ENCODE measurements around the gene POLR2E. TPM values are rescaled to one million over a fixed set of nuclear protein-coding genes. Genes with fewer than 3 reads are reported as not detected.

POLR2E gene
- total and polyA plus RNA-seq, 10 of the 15 experiments (the other 5 are each of a cell fraction or from before 2014, with no cell fraction given) = 4.0 to 487 (median 200) TPM

Other genes starting within 250 kb of the POLR2E start
Only the 7 nearest of the 23 such genes appear.
- gene TMEM259, start 74.3 kb downstream of the POLR2E start, total RNA-seq (2014; rRNA removed) = 120 and 143 TPM in 2 replicates
- gene TMEM259, start 74.3 kb downstream of the POLR2E start, total RNA-seq (2014; rRNA removed; fragmentation: Illumina TruSeq; extraction: Trizol) = 28.6 and 32.3 TPM in 2 replicates
- gene TMEM259, start 74.3 kb downstream of the POLR2E start, total RNA-seq (2021) = 144 and 155 TPM in 2 replicates
- 35.7 and 77.7 TPM in 2 replicates for gene TMEM259, start 74.3 kb downstream of the POLR2E start, polyA plus RNA-seq (2011; rRNA removed)
- 10.5 and 33.2 TPM in 2 replicates for gene TMEM259, start 74.3 kb downstream of the POLR2E start, polyA plus RNA-seq (2014; fragmentation: Illumina TruSeq; extraction: Trizol)
- gene TMEM259, start 74.3 kb downstream of the POLR2E start, polyA plus RNA-seq (2014; fragmentation: Nextera tagmentation; extraction: Ambion mirVana) = under 1 TPM; 0.43 to 0.86 TPM
- 184 and 247 TPM in 2 replicates for gene TMEM259, start 74.3 kb downstream of the POLR2E start, polyA plus RNA-seq (2014; rRNA removed)
- gene TMEM259, start 74.3 kb downstream of the POLR2E start, polyA plus RNA-seq (2016; fragmentation: Nextera tagmentation; extraction: Ambion mirVana) = 10 to 100 TPM; 54.4 to 69.6 TPM
- gene RNU6-2, start 73.9 kb downstream of the POLR2E start, total RNA-seq (2014; rRNA removed) = not detected in 2 replicates
- not detected in 2 replicates for gene RNU6-2, start 73.9 kb downstream of the POLR2E start, total RNA-seq (2014; rRNA removed; fragmentation: Illumina TruSeq; extraction: Trizol)
- not detected in 2 replicates for gene RNU6-2, start 73.9 kb downstream of the POLR2E start, total RNA-seq (2021)
- gene RNU6-2, start 73.9 kb downstream of the POLR2E start, polyA plus RNA-seq (2011; rRNA removed) = not detected in 2 replicates
- gene RNU6-2, start 73.9 kb downstream of the POLR2E start, polyA plus RNA-seq (2014; fragmentation: Illumina TruSeq; extraction: Trizol) = not detected in 2 replicates
- not detected for gene RNU6-2, start 73.9 kb downstream of the POLR2E start, polyA plus RNA-seq (2014; fragmentation: Nextera tagmentation; extraction: Ambion mirVana)
- not detected in 2 replicates for gene RNU6-2, start 73.9 kb downstream of the POLR2E start, polyA plus RNA-seq (2014; rRNA removed)
- not detected for gene RNU6-2, start 73.9 kb downstream of the POLR2E start, polyA plus RNA-seq (2016; fragmentation: Nextera tagmentation; extraction: Ambion mirVana)
- gene CNN2, start 68.8 kb downstream of the POLR2E start, total RNA-seq (2014; rRNA removed) = 154 and 195 TPM in 2 replicates
- 95.8 and 115 TPM in 2 replicates for gene CNN2, start 68.8 kb downstream of the POLR2E start, total RNA-seq (2014; rRNA removed; fragmentation: Illumina TruSeq; extraction: Trizol)
- 289 and 311 TPM in 2 replicates for gene CNN2, start 68.8 kb downstream of the POLR2E start, total RNA-seq (2021)
- gene CNN2, start 68.8 kb downstream of the POLR2E start, polyA plus RNA-seq (2011; rRNA removed) = 28.6 and 54.2 TPM in 2 replicates
- 60.1 and 168 TPM in 2 replicates for gene CNN2, start 68.8 kb downstream of the POLR2E start, polyA plus RNA-seq (2014; fragmentation: Illumina TruSeq; extraction: Trizol)
- gene CNN2, start 68.8 kb downstream of the POLR2E start, polyA plus RNA-seq (2014; fragmentation: Nextera tagmentation; extraction: Ambion mirVana) = 10 to 100 TPM; 34.7 to 42.5 TPM
- gene CNN2, start 68.8 kb downstream of the POLR2E start, polyA plus RNA-seq (2014; rRNA removed) = 177 and 213 TPM in 2 replicates
- gene CNN2, start 68.8 kb downstream of the POLR2E start, polyA plus RNA-seq (2016; fragmentation: Nextera tagmentation; extraction: Ambion mirVana) = 100 to 1,000 TPM; 269 to 273 TPM
- 14.9 and 18.1 TPM in 2 replicates for gene ABCA7, start 55.3 kb downstream of the POLR2E start, total RNA-seq (2014; rRNA removed)
- gene ABCA7, start 55.3 kb downstream of the POLR2E start, total RNA-seq (2014; rRNA removed; fragmentation: Illumina TruSeq; extraction: Trizol) = 5.6 and 7.6 TPM in 2 replicates
- gene ABCA7, start 55.3 kb downstream of the POLR2E start, total RNA-seq (2021) = 38.7 and 49.5 TPM in 2 replicates
- gene ABCA7, start 55.3 kb downstream of the POLR2E start, polyA plus RNA-seq (2011; rRNA removed) = 3.3 and 5.5 TPM in 2 replicates
- 4.6 and 11.4 TPM in 2 replicates for gene ABCA7, start 55.3 kb downstream of the POLR2E start, polyA plus RNA-seq (2014; fragmentation: Illumina TruSeq; extraction: Trizol)
- gene ABCA7, start 55.3 kb downstream of the POLR2E start, polyA plus RNA-seq (2014; fragmentation: Nextera tagmentation; extraction: Ambion mirVana) = 1 to 10 TPM; 1.0 to 2.9 TPM
- 26.9 and 36.5 TPM in 2 replicates for gene ABCA7, start 55.3 kb downstream of the POLR2E start, polyA plus RNA-seq (2014; rRNA removed)
- gene ABCA7, start 55.3 kb downstream of the POLR2E start, polyA plus RNA-seq (2016; fragmentation: Nextera tagmentation; extraction: Ambion mirVana) = 10 to 100 TPM; 22.0 to 22.1 TPM
- 116 and 146 TPM in 2 replicates for gene ARHGAP45, start 28.2 kb downstream of the POLR2E start, total RNA-seq (2014; rRNA removed)
- 21.4 and 26.2 TPM in 2 replicates for gene ARHGAP45, start 28.2 kb downstream of the POLR2E start, total RNA-seq (2014; rRNA removed; fragmentation: Illumina TruSeq; extraction: Trizol)
- gene ARHGAP45, start 28.2 kb downstream of the POLR2E start, total RNA-seq (2021) = 142 and 151 TPM in 2 replicates
- 20.8 and 53.2 TPM in 2 replicates for gene ARHGAP45, start 28.2 kb downstream of the POLR2E start, polyA plus RNA-seq (2011; rRNA removed)
- gene ARHGAP45, start 28.2 kb downstream of the POLR2E start, polyA plus RNA-seq (2014; fragmentation: Illumina TruSeq; extraction: Trizol) = 1.4 and 9.8 TPM in 2 replicates
- gene ARHGAP45, start 28.2 kb downstream of the POLR2E start, polyA plus RNA-seq (2014; fragmentation: Nextera tagmentation; extraction: Ambion mirVana) = 1 to 10 TPM; 1.4 to 7.8 TPM
- 96.0 and 125 TPM in 2 replicates for gene ARHGAP45, start 28.2 kb downstream of the POLR2E start, polyA plus RNA-seq (2014; rRNA removed)
- gene ARHGAP45, start 28.2 kb downstream of the POLR2E start, polyA plus RNA-seq (2016; fragmentation: Nextera tagmentation; extraction: Ambion mirVana) = 10 to 100 TPM; 66.6 to 82.6 TPM
- gene GPX4, start 8.6 kb upstream of the POLR2E start, total RNA-seq (2014; rRNA removed) = 325 and 388 TPM in 2 replicates
- 185 and 204 TPM in 2 replicates for gene GPX4, start 8.6 kb upstream of the POLR2E start, total RNA-seq (2014; rRNA removed; fragmentation: Illumina TruSeq; extraction: Trizol)
- 305 and 316 TPM in 2 replicates for gene GPX4, start 8.6 kb upstream of the POLR2E start, total RNA-seq (2021)
- gene GPX4, start 8.6 kb upstream of the POLR2E start, polyA plus RNA-seq (2011; rRNA removed) = 171 and 289 TPM in 2 replicates
- 144 and 257 TPM in 2 replicates for gene GPX4, start 8.6 kb upstream of the POLR2E start, polyA plus RNA-seq (2014; fragmentation: Illumina TruSeq; extraction: Trizol)
- 10 to 100 TPM; 33.3 to 99.6 TPM for gene GPX4, start 8.6 kb upstream of the POLR2E start, polyA plus RNA-seq (2014; fragmentation: Nextera tagmentation; extraction: Ambion mirVana)
- gene GPX4, start 8.6 kb upstream of the POLR2E start, polyA plus RNA-seq (2014; rRNA removed) = 749 and 807 TPM in 2 replicates
- 100 to 1,000 TPM; 534 to 574 TPM for gene GPX4, start 8.6 kb upstream of the POLR2E start, polyA plus RNA-seq (2016; fragmentation: Nextera tagmentation; extraction: Ambion mirVana)
- gene SBNO2, start 78.9 kb upstream of the POLR2E start, total RNA-seq (2014; rRNA removed) = 13.8 and 15.8 TPM in 2 replicates
- gene SBNO2, start 78.9 kb upstream of the POLR2E start, total RNA-seq (2014; rRNA removed; fragmentation: Illumina TruSeq; extraction: Trizol) = 4.8 and 5.6 TPM in 2 replicates
- 38.5 and 44.6 TPM in 2 replicates for gene SBNO2, start 78.9 kb upstream of the POLR2E start, total RNA-seq (2021)
- 2.7 and 7.2 TPM in 2 replicates for gene SBNO2, start 78.9 kb upstream of the POLR2E start, polyA plus RNA-seq (2011; rRNA removed)
- 2.2 and 5.0 TPM in 2 replicates for gene SBNO2, start 78.9 kb upstream of the POLR2E start, polyA plus RNA-seq (2014; fragmentation: Illumina TruSeq; extraction: Trizol)
- gene SBNO2, start 78.9 kb upstream of the POLR2E start, polyA plus RNA-seq (2014; fragmentation: Nextera tagmentation; extraction: Ambion mirVana) = under 1 TPM; 0.08 to 0.15 TPM
- gene SBNO2, start 78.9 kb upstream of the POLR2E start, polyA plus RNA-seq (2014; rRNA removed) = 21.8 and 26.0 TPM in 2 replicates
- 1 to 10 TPM; 4.2 to 5.9 TPM for gene SBNO2, start 78.9 kb upstream of the POLR2E start, polyA plus RNA-seq (2016; fragmentation: Nextera tagmentation; extraction: Ambion mirVana)

Measured in GM12878 (cell line).